GM12865 (cell line): ENCODE results near the gene RBM25.

Source experiments
- DNase-seq: peaks from one replicate; pipeline ENCODE4 v3.0.0; 2010; ENCODE audit warnings: low read depth
- H3K4me3 ChIP-seq: 2 replicates; pipeline ENCODE4 v1.5.1; 2011; ENCODE audit warnings: mild to moderate bottlenecking, low read depth, low read length, control low read depth
- CTCF ChIP-seq: IDR thresholded peaks from 2 replicates; pipeline ENCODE4 v1.5.1; 2011; ENCODE audit warnings: low read length, control low read depth, low read depth, inconsistent platforms; ENCODE audit not compliant: insufficient read depth; ENCODE audit errors: missing control alignments

Gene RBM25

GRCh38 chr14:73125746-73126145, 67.4 kb downstream of the RBM25 start:
- no peak for TF ChIP-seq CTCF
- DNase-seq = no peak
- H3K4me3 ChIP-seq = no peak overlapping the region

- TF ChIP-seq CTCF = no peak
- no peak for DNase-seq
- H3K4me3 ChIP-seq = no peak overlapping the region
Measured at GRCh38 chr14:73133795-73134194, 75.5 kb downstream of the RBM25 start.

GRCh38 chr14:73136085-73136386, 77.7 kb downstream of the RBM25 start:
- no peak for DNase-seq
- TF ChIP-seq CTCF = no peak
- peak overlapping the region; percentile 88 for H3K4me3 ChIP-seq

- no peak for TF ChIP-seq CTCF
- DNase-seq = peak; percentile 97
- H3K4me3 ChIP-seq = peak within 1 kb of the TSS; percentile 88
Measured at GRCh38 chr14:73136387-73137225, 78.3 kb downstream of the RBM25 start, which contains the start of gene PSEN1. PSEN1 (plus strand) TSS chr14:73136507; CDS start chr14:73148020, 11,513 bp downstream.

GRCh38 chr14:73140811-73141323, 82.5 kb downstream of the RBM25 start:
- DNase-seq = no peak
- H3K4me3 ChIP-seq = no peak overlapping the region
- TF ChIP-seq CTCF = no peak

GRCh38 chr14:73142216-73142615, 83.9 kb downstream of the RBM25 start:
- TF ChIP-seq CTCF = no peak
- DNase-seq = peak; percentile 62

More at GRCh38 chr14:73142216-73142615, 83.9 kb downstream of the RBM25 start:
- H3K4me3 ChIP-seq = no peak overlapping the region
